HEK293 (cell line): ENCODE measurements around the gene SYS1.

ENCODE experiments used
- EGR2 ChIP-seq: fragments of 450-650 bp; formaldehyde crosslinking; IDR thresholded peaks from 2 replicates; pipeline ENCODE4 v1.5.1; 2016; ENCODE audit warnings: low read depth, missing biosample characterization, missing genetic modification characterization
- FEZF1 ChIP-seq: fragments of 450-650 bp; formaldehyde crosslinking; IDR thresholded peaks from 2 replicates; pipeline ENCODE4 v1.5.1; 2016; ENCODE audit warnings: missing biosample characterization, missing genetic modification characterization
- PRDM1 ChIP-seq: fragments of 450-650 bp; formaldehyde crosslinking; IDR thresholded peaks from 2 replicates; pipeline ENCODE4; 2016; ENCODE audit warnings: missing biosample characterization, missing genetic modification characterization
- SCRT1 ChIP-seq: fragments of 450-650 bp; formaldehyde crosslinking; IDR thresholded peaks from 2 replicates; pipeline ENCODE4 v1.5.1; 2016; ENCODE audit warnings: missing biosample characterization, missing genetic modification characterization, borderline replicate concordance
- SP2 ChIP-seq: fragments of 450-650 bp; formaldehyde crosslinking; IDR thresholded peaks from 2 replicates; pipeline ENCODE4 v1.5.1; 2016; ENCODE audit warnings: missing biosample characterization, missing genetic modification characterization
- ZBTB48 ChIP-seq: fragments of 450-650 bp; formaldehyde crosslinking; IDR thresholded peaks from 2 replicates; pipeline ENCODE4 v1.5.1; 2016; ENCODE audit warnings: missing biosample characterization, missing genetic modification characterization
- ZFHX2 ChIP-seq: fragments of 450-650 bp; formaldehyde crosslinking; conservative IDR thresholded peaks from 2 replicates; pipeline ENCODE4 v1.5.1; 2016; ENCODE audit warnings: missing biosample characterization, missing genetic modification characterization
- ZFP41 ChIP-seq: fragments of 450-650 bp; formaldehyde crosslinking; IDR thresholded peaks from 2 replicates; pipeline ENCODE4 v1.5.1; 2016; ENCODE audit warnings: missing biosample characterization, missing genetic modification characterization, borderline replicate concordance
- ZNF121 ChIP-seq: fragments of 450-650 bp; formaldehyde crosslinking; IDR thresholded peaks from 2 replicates; pipeline ENCODE4 v1.5.1; 2016; ENCODE audit warnings: missing biosample characterization, missing genetic modification characterization
- ZNF138 ChIP-seq: fragments of 450-650 bp; formaldehyde crosslinking; IDR thresholded peaks from 2 replicates; pipeline ENCODE4 v1.5.1; 2016; ENCODE audit warnings: missing biosample characterization, missing genetic modification characterization, borderline replicate concordance
- ZNF155 ChIP-seq: fragments of 450-650 bp; formaldehyde crosslinking; IDR thresholded peaks from 2 replicates; pipeline ENCODE4 v1.5.1; 2016; ENCODE audit warnings: missing biosample characterization, missing genetic modification characterization
- ZNF19 ChIP-seq: fragments of 450-650 bp; formaldehyde crosslinking; IDR thresholded peaks from 2 replicates; pipeline ENCODE4; 2016; ENCODE audit warnings: missing biosample characterization, missing genetic modification characterization, low read depth
- ZNF214 ChIP-seq: fragments of 450-650 bp; formaldehyde crosslinking; IDR thresholded peaks from 2 replicates; pipeline ENCODE4 v1.5.1; 2017; ENCODE audit warnings: missing biosample characterization, mild to moderate bottlenecking, missing genetic modification characterization, borderline replicate concordance
- ZNF221 ChIP-seq: fragments of 450-650 bp; formaldehyde crosslinking; IDR thresholded peaks from 2 replicates; pipeline ENCODE4 v1.5.1; 2017; ENCODE audit warnings: missing biosample characterization, missing genetic modification characterization, borderline replicate concordance
- ZNF223 ChIP-seq: fragments of 450-650 bp; formaldehyde crosslinking; IDR thresholded peaks from 2 replicates; pipeline ENCODE4 v1.5.1; 2016; ENCODE audit warnings: missing biosample characterization, missing genetic modification characterization
- ZNF391 ChIP-seq: fragments of 450-650 bp; formaldehyde crosslinking; IDR thresholded peaks from 2 replicates; pipeline ENCODE4 v1.5.1; 2016; ENCODE audit warnings: low read depth, missing biosample characterization, missing genetic modification characterization, borderline replicate concordance
- ZNF416 ChIP-seq: fragments of 450-650 bp; formaldehyde crosslinking; IDR thresholded peaks from 2 replicates; pipeline ENCODE4 v1.5.1; 2016; ENCODE audit warnings: missing biosample characterization, missing genetic modification characterization
- ZNF530 ChIP-seq: fragments of 450-650 bp; formaldehyde crosslinking; IDR thresholded peaks from 2 replicates; pipeline ENCODE4 v1.5.1; 2016; ENCODE audit warnings: low read depth, missing biosample characterization, missing genetic modification characterization
- ZNF621 ChIP-seq: fragments of 450-650 bp; formaldehyde crosslinking; IDR thresholded peaks from 2 replicates; pipeline ENCODE4 v1.5.1; 2017; ENCODE audit warnings: missing biosample characterization, missing genetic modification characterization
- ZNF658 ChIP-seq: fragments of 450-650 bp; formaldehyde crosslinking; IDR thresholded peaks from 2 replicates; pipeline ENCODE4; 2016; ENCODE audit warnings: missing biosample characterization, missing genetic modification characterization
- ZNF660 ChIP-seq: fragments of 450-650 bp; IDR thresholded peaks from 2 replicates; pipeline ENCODE4 v1.5.1; 2018; ENCODE audit warnings: missing biosample characterization, mild to moderate bottlenecking, missing genetic modification characterization
- ZNF707 ChIP-seq: fragments of 450-650 bp; formaldehyde crosslinking; IDR thresholded peaks from 2 replicates; pipeline ENCODE4 v1.5.1; 2016; ENCODE audit warnings: missing biosample characterization, missing genetic modification characterization
- ZNF776 ChIP-seq: fragments of 450-650 bp; formaldehyde crosslinking; IDR thresholded peaks from 2 replicates; pipeline ENCODE4 v1.5.0; 2017; ENCODE audit warnings: missing biosample characterization, missing genetic modification characterization, borderline replicate concordance
- ZSCAN23 ChIP-seq: fragments of 450-650 bp; formaldehyde crosslinking; IDR thresholded peaks from 2 replicates; pipeline ENCODE4 v1.5.1; 2016; ENCODE audit warnings: missing biosample characterization, missing genetic modification characterization
- TF ChIP-seq, protein P1 (sequence below): fragments of 450-650 bp; formaldehyde crosslinking; IDR thresholded peaks from 2 replicates; pipeline ENCODE4 v1.5.1; 2017; ENCODE audit warnings: missing biosample characterization, missing genetic modification characterization
- TF ChIP-seq, protein P2 (sequence below): IDR thresholded peaks from 2 replicates; pipeline ENCODE4 v1.6.1; 2011; ENCODE audit warnings: mild to moderate bottlenecking, low read depth, low read length, borderline replicate concordance
- TF ChIP-seq, protein P3 (sequence below): fragments of 450-650 bp; formaldehyde crosslinking; IDR thresholded peaks from 2 replicates; pipeline ENCODE4 v1.5.1; 2016; ENCODE audit warnings: missing biosample characterization, missing genetic modification characterization
- TF ChIP-seq, protein P4 (sequence below): fragments of 450-650 bp; formaldehyde crosslinking; IDR thresholded peaks from 2 replicates; pipeline ENCODE4 v1.5.1; 2016; ENCODE audit warnings: missing biosample characterization, missing genetic modification characterization
- TF ChIP-seq, protein P5 (sequence below): fragments of 450-650 bp; formaldehyde crosslinking; IDR thresholded peaks from 2 replicates; pipeline ENCODE4 v1.5.1; 2016; ENCODE audit warnings: missing biosample characterization, missing genetic modification characterization
- TF ChIP-seq, protein P6 (sequence below): fragments of 450-650 bp; formaldehyde crosslinking; IDR thresholded peaks from 2 replicates; pipeline ENCODE4 v1.5.1; 2016; ENCODE audit warnings: missing biosample characterization, missing genetic modification characterization

The SYS1 gene

DNA sequence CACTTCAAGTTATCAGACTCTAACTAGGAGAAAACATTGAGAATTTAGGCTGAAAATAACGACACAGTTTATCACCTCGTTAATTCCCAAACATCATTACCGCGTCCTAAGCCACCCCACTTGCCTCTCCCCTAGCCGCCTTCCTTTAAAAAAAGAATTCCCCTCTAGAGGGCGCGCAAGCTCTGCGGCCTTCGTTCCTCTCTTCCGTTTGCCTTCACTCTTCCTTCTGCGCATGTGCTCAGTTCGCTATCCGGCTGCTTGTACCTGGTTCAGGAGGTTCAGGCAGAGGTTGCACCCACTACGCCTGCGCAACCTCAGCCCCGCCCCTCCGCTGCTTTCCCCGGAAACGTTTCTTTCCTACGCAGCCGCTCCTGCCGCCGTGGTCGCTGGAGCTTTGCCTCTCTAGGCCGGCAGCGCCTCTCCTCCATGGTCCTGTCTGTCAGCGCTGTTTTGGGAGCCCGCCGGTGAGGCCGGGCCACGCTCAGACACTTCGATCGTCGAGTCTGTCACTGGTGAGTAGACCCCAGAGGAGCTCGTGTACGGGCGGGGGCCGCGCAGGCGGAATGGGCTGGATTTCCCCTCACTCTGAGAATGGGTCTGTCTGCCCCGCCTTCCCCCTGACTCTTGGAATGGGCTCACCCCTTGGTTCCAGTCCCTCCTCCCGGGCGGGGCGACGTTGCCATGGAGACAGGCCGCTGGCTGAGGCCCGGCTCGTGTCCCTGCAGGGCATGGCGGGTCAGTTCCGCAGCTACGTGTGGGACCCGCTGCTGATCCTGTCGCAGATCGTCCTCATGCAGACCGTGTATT, at the start of gene SYS1 (continued):
- TF ChIP-seq, protein P1, sequence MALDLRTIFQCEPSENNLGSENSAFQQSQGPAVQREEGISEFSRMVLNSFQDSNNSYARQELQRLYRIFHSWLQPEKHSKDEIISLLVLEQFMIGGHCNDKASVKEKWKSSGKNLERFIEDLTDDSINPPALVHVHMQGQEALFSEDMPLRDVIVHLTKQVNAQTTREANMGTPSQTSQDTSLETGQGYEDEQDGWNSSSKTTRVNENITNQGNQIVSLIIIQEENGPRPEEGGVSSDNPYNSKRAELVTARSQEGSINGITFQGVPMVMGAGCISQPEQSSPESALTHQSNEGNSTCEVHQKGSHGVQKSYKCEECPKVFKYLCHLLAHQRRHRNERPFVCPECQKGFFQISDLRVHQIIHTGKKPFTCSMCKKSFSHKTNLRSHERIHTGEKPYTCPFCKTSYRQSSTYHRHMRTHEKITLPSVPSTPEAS (tag by site-specific recombination) = no peak
- TF ChIP-seq, protein P2, sequence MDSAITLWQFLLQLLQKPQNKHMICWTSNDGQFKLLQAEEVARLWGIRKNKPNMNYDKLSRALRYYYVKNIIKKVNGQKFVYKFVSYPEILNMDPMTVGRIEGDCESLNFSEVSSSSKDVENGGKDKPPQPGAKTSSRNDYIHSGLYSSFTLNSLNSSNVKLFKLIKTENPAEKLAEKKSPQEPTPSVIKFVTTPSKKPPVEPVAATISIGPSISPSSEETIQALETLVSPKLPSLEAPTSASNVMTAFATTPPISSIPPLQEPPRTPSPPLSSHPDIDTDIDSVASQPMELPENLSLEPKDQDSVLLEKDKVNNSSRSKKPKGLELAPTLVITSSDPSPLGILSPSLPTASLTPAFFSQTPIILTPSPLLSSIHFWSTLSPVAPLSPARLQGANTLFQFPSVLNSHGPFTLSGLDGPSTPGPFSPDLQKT = no peak
- peak; percentile 52 for TF ChIP-seq ZBTB48 (tag by site-specific recombination)
- no peak for TF ChIP-seq ZFP41 (tag by site-specific recombination)
- 0 out of 2 replicates have a peak, but pooled peaks have one; percentile 5 for TF ChIP-seq PRDM1
- no peak for TF ChIP-seq ZNF530 (tag by site-specific recombination)
- TF ChIP-seq ZNF155 (tag by site-specific recombination) = no peak
- TF ChIP-seq ZNF138 (tag by site-specific recombination) = no peak
- TF ChIP-seq ZSCAN23 (tag by site-specific recombination) = no peak
- TF ChIP-seq, protein P3, sequence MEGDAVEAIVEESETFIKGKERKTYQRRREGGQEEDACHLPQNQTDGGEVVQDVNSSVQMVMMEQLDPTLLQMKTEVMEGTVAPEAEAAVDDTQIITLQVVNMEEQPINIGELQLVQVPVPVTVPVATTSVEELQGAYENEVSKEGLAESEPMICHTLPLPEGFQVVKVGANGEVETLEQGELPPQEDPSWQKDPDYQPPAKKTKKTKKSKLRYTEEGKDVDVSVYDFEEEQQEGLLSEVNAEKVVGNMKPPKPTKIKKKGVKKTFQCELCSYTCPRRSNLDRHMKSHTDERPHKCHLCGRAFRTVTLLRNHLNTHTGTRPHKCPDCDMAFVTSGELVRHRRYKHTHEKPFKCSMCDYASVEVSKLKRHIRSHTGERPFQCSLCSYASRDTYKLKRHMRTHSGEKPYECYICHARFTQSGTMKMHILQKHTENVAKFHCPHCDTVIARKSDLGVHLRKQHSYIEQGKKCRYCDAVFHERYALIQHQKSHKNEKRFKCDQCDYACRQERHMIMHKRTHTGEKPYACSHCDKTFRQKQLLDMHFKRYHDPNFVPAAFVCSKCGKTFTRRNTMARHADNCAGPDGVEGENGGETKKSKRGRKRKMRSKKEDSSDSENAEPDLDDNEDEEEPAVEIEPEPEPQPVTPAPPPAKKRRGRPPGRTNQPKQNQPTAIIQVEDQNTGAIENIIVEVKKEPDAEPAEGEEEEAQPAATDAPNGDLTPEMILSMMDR = peak; percentile 100
- TF ChIP-seq ZNF416 (tag by site-specific recombination) = no peak
- no peak for TF ChIP-seq ZNF223 (tag by site-specific recombination)
- peak; percentile 64 for TF ChIP-seq EGR2
- TF ChIP-seq ZNF221 (tag by site-specific recombination) = no peak
- TF ChIP-seq, protein P4, sequence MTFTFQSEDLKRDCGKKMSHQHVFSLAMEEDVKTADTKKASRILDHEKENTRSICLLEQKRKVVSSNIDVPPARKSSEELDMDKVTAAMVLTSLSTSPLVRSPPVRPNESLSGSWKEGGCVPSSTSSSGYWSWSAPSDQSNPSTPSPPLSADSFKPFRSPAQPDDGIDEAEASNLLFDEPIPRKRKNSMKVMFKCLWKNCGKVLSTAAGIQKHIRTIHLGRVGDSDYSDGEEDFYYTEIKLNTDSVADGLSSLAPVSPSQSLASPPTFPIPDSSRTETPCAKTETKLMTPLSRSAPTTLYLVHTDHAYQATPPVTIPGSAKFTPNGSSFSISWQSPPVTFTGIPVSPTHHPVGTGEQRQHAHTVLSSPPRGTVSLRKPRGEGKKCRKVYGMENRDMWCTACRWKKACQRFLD (tag by site-specific recombination) = no peak
- no peak for TF ChIP-seq ZNF707 (tag by site-specific recombination)
- no peak for TF ChIP-seq SCRT1 (tag by site-specific recombination)
- TF ChIP-seq SP2 (tag by site-specific recombination) = peak; percentile 91
- no peak for TF ChIP-seq ZNF660 (tag by site-specific recombination)
- no peak for TF ChIP-seq FEZF1
- TF ChIP-seq ZNF391 = no peak
- TF ChIP-seq, protein P5, sequence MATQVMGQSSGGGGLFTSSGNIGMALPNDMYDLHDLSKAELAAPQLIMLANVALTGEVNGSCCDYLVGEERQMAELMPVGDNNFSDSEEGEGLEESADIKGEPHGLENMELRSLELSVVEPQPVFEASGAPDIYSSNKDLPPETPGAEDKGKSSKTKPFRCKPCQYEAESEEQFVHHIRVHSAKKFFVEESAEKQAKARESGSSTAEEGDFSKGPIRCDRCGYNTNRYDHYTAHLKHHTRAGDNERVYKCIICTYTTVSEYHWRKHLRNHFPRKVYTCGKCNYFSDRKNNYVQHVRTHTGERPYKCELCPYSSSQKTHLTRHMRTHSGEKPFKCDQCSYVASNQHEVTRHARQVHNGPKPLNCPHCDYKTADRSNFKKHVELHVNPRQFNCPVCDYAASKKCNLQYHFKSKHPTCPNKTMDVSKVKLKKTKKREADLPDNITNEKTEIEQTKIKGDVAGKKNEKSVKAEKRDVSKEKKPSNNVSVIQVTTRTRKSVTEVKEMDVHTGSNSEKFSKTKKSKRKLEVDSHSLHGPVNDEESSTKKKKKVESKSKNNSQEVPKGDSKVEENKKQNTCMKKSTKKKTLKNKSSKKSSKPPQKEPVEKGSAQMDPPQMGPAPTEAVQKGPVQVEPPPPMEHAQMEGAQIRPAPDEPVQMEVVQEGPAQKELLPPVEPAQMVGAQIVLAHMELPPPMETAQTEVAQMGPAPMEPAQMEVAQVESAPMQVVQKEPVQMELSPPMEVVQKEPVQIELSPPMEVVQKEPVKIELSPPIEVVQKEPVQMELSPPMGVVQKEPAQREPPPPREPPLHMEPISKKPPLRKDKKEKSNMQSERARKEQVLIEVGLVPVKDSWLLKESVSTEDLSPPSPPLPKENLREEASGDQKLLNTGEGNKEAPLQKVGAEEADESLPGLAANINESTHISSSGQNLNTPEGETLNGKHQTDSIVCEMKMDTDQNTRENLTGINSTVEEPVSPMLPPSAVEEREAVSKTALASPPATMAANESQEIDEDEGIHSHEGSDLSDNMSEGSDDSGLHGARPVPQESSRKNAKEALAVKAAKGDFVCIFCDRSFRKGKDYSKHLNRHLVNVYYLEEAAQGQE = 0 out of 2 replicates have a peak, but pooled peaks have one; percentile 15
- no peak for TF ChIP-seq ZNF776
- TF ChIP-seq, protein P6, sequence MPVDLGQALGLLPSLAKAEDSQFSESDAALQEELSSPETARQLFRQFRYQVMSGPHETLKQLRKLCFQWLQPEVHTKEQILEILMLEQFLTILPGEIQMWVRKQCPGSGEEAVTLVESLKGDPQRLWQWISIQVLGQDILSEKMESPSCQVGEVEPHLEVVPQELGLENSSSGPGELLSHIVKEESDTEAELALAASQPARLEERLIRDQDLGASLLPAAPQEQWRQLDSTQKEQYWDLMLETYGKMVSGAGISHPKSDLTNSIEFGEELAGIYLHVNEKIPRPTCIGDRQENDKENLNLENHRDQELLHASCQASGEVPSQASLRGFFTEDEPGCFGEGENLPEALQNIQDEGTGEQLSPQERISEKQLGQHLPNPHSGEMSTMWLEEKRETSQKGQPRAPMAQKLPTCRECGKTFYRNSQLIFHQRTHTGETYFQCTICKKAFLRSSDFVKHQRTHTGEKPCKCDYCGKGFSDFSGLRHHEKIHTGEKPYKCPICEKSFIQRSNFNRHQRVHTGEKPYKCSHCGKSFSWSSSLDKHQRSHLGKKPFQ (tag by site-specific recombination) = no peak
- TF ChIP-seq ZNF121 (tag by site-specific recombination) = no peak
- no peak for TF ChIP-seq ZNF19 (tag by site-specific recombination)
- peak; percentile 85 for TF ChIP-seq ZFHX2 (tag by site-specific recombination)
- no peak for TF ChIP-seq ZNF214 (tag by site-specific recombination)
- no peak for TF ChIP-seq ZNF621 (tag by site-specific recombination)
- no peak for TF ChIP-seq ZNF658
